Suprapubic skin (tissue), 4 donors: ENCODE data around the gene ANKRD7. TPM values are rescaled to one million over a fixed set of nuclear protein-coding genes. Genes with fewer than 3 reads are reported as not detected.

Experiments used
- DNase-seq, 2 donors: peaks; one replicate each; pipeline ENCODE4 v3.0.0-alpha.2; 2019; ENCODE audit warnings: low spot score in 2 of 2
- H3K27ac ChIP-seq: fragments of 200-600 bp; sonication (generic); one replicate; pipeline ENCODE4 v1.5.1; 2019
- H3K27me3 ChIP-seq: fragments of 200-600 bp; sonication (generic); one replicate; pipeline ENCODE4 v1.5.1; 2019
- H3K36me3 ChIP-seq: fragments of 200-600 bp; sonication (generic); one replicate; pipeline ENCODE4 v1.5.1; 2019
- H3K4me1 ChIP-seq: fragments of 200-600 bp; sonication (generic); one replicate; pipeline ENCODE4 v1.5.1; 2019
- H3K4me3 ChIP-seq: fragments of 200-600 bp; sonication (generic); one replicate; pipeline ENCODE4 v1.5.1; 2019; ENCODE audit warnings: mild to moderate bottlenecking
- H3K9me3 ChIP-seq: fragments of 200-600 bp; sonication (generic); one replicate; pipeline ENCODE4 v1.5.1; 2019
- EP300 ChIP-seq: sonication (generic); formaldehyde crosslinking; IDR thresholded peaks from one replicate; pipeline ENCODE4 v1.6.1; 2017; ENCODE audit warnings: antibody characterized with exemption
- POLR2A ChIP-seq, 2 donors: fragments of 450-650 bp; IDR thresholded peaks; one replicate each; pipeline ENCODE4 v1.6.1; 2017; ENCODE audit warnings: antibody characterized with exemption in 2 of 2, mild to moderate bottlenecking in 2 of 2, moderate library complexity in 2 of 2
- POLR2AphosphoS5 ChIP-seq, 3 donors: sonication (generic); formaldehyde crosslinking; IDR thresholded peaks; one replicate each; pipeline ENCODE4 v1.6.1; 2017; ENCODE audit warnings: antibody characterized with exemption in 3 of 3
- WGBS: methylation state at CpG from one replicate; pipeline ENCODE4 v1.1.5; 2018; 5-methylcytosine and 5-hydroxymethylcytosine counted together
- total RNA-seq, 4 donors: library from RNA; depleted of rRNA; stranded (reverse); fragments of >200 nt; gene quantifications; one replicate each; pipeline ENCODE4 v1.1.0, GENCODE V29; 2016
- TF ChIP-seq, protein P1 (sequence below), 2 donors: fragments of 200-600 bp in 1 of 2; fragments of 450-650 bp in 1 of 2; sonication (generic) in 1 of 2; IDR thresholded peaks; one replicate each; pipeline ENCODE4 v1.5.1; 2016 to 2019; ENCODE audit warnings: antibody characterized with exemption in 2 of 2, mild to moderate bottlenecking in 1 of 2, moderate library complexity in 1 of 2

ANKRD7 gene
- total RNA-seq, 4 donors from 2014 or later = not detected

DNA sequence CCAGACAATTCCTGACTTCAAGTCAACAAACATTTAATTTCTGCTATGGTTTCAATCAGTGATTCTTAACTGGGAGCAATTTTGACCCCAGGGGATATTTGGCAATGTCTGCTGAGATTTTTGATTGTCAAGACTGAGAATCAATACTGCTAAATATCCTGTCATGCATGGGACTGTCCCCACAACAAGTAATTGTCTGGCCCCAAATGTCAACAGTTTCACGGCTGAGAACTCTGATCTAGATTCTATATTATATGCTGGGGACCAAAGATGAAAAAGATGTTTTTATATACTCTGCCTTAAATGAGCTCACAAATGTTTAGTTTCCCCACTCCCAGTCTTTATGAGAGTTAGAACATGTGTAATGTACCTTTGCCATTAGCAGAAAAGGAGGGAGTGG is 19.2 kb downstream of the ANKRD7 start:
- Histone ChIP-seq H3K9me3 (no peaks in the 10 kb centered on the region), H3K27ac (no peak overlapping the region), H3K4me3 (no peak overlapping the region), H3K4me1 (no peaks in the 10 kb centered on the region), H3K27me3 (no peaks in the 10 kb centered on the region), H3K36me3 (no peaks in the 10 kb centered on the region)
- no peak for DNase-seq
- TF ChIP-seq, protein P1, sequence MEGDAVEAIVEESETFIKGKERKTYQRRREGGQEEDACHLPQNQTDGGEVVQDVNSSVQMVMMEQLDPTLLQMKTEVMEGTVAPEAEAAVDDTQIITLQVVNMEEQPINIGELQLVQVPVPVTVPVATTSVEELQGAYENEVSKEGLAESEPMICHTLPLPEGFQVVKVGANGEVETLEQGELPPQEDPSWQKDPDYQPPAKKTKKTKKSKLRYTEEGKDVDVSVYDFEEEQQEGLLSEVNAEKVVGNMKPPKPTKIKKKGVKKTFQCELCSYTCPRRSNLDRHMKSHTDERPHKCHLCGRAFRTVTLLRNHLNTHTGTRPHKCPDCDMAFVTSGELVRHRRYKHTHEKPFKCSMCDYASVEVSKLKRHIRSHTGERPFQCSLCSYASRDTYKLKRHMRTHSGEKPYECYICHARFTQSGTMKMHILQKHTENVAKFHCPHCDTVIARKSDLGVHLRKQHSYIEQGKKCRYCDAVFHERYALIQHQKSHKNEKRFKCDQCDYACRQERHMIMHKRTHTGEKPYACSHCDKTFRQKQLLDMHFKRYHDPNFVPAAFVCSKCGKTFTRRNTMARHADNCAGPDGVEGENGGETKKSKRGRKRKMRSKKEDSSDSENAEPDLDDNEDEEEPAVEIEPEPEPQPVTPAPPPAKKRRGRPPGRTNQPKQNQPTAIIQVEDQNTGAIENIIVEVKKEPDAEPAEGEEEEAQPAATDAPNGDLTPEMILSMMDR (IDR thresholded peaks at IDR 0.05) = no peak
- TF ChIP-seq POLR2A (IDR thresholded peaks at IDR 0.05) (no peak), POLR2AphosphoS5 (IDR thresholded peaks at IDR 0.05) (no peak), EP300 (no peak)
- WGBS = 78% methylated on average over 1 of the region's 1 CpG

DNA sequence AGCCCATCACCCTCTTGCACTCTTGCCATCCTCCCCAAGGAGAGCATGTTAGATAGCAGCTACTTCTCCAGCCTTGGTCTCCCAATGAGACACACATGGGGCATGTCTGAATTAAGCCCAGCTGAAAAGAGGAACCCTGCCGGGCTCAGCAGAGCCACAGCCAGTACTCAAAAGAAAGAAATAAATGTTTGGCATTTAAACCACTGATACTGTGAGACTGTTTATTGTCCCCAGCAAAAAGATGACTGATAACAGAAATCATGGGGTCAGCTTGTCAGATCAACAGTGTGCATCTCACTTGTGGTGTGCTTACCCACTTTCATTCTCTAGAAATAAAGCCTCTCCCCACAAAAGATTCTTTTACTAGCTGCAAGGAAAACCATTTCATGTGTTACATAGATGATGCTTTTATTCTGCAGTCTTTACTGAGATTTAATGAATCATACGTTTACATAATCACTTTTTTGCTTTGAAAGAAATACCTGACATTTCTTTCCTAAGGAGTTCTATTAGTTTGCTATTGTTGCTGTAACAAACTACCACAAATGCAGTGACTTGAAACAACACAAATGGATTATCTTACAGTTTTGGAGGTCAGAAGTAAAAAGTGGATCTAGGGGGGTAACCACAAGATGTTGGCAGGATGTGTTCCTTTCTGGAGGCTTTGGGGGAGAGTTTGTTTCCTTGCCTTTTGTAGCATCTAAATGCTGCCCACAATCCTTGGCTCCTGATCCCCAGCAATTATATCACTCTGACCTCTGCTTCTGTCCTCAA is 20.9 kb downstream of the ANKRD7 start:
- Histone ChIP-seq H3K36me3 (no peaks in the 10 kb centered on the region), H3K27ac (no peak overlapping the region), H3K27me3 (no peaks in the 10 kb centered on the region), H3K9me3 (no peaks in the 10 kb centered on the region), H3K4me3 (no peak overlapping the region), H3K4me1 (no peaks in the 10 kb centered on the region)
- TF ChIP-seq POLR2AphosphoS5 (IDR thresholded peaks at IDR 0.05) (no peak), EP300 (no peak), POLR2A (IDR thresholded peaks at IDR 0.05) (no peak)
- TF ChIP-seq, protein P1 (IDR thresholded peaks at IDR 0.05) = no peak
- DNase-seq = no peak
- 43% methylated on average over 2 of the region's 2 CpGs for WGBS

DNA sequence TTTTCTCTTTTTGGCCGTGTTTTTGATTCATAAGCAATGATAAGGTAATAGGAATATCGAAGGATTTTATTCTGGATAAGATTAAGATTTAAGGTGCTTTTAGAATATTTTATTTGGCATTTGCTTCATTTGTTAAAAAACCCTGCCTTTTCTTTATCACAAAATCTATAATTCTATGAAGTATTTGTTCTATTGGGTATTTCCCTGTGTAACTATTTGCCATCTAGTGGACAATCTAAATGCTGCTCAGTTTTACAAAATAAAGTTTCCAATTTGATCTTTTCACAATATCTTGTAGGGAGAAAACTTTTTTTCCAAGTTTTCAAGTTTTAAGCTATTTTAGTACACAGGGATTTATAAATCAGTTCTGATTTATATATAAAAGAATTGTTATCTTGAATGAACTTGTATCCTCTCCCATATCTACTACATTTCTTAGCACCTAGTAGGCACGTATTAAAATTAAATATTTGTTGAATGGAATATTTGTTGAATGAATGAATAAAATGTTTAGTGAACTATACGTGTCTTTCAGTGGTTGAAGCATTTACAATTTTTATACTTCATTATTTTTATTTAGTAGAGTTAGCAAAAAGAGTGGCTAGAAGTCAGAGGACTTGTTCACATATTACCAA is 26.5 kb downstream of the ANKRD7 start:
- Histone ChIP-seq H3K4me1 (no peaks in the 10 kb centered on the region), H3K4me3 (no peak overlapping the region), H3K36me3 (no peaks in the 10 kb centered on the region), H3K27ac (no peak overlapping the region), H3K27me3 (no peaks in the 10 kb centered on the region), H3K9me3 (no peaks in the 10 kb centered on the region)
- 85% methylated on average over 4 of the region's 4 CpGs for WGBS
- TF ChIP-seq POLR2A (IDR thresholded peaks at IDR 0.05) (no peak), EP300 (no peak), POLR2AphosphoS5 (IDR thresholded peaks at IDR 0.05) (no peak)
- TF ChIP-seq, protein P1 (IDR thresholded peaks at IDR 0.05) = no peak
- DNase-seq = no peak

DNA sequence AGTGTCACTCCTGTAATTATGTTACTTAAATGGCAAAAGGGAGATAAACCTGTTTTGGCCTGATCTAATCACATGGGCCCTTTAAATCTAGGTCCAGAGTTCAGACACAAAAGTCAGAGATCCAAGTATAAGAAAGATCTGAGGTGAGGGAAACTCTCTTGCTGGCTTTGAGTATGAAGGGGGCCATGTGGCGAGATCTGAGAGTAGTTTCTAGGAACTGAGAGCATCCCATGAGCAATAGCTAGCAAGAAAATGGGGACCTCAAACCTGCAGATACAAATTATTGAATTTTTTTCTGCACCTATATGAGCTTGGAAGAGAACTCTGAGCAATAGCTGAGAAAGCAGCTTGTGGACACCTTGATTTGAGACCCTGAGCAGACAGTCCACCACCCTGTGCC is 27.6 kb downstream of the ANKRD7 start:
- Histone ChIP-seq H3K9me3 (no peaks in the 10 kb centered on the region), H3K4me1 (no peaks in the 10 kb centered on the region), H3K27ac (no peak overlapping the region), H3K4me3 (no peak overlapping the region), H3K36me3 (no peaks in the 10 kb centered on the region), H3K27me3 (no peaks in the 10 kb centered on the region)
- WGBS = 89% methylated on average over 1 of the region's 1 CpG
- no peak for DNase-seq
- TF ChIP-seq, protein P1 (IDR thresholded peaks at IDR 0.05) = no peak
- TF ChIP-seq EP300 (no peak), POLR2A (IDR thresholded peaks at IDR 0.05) (no peak), POLR2AphosphoS5 (IDR thresholded peaks at IDR 0.05) (no peak)

DNA sequence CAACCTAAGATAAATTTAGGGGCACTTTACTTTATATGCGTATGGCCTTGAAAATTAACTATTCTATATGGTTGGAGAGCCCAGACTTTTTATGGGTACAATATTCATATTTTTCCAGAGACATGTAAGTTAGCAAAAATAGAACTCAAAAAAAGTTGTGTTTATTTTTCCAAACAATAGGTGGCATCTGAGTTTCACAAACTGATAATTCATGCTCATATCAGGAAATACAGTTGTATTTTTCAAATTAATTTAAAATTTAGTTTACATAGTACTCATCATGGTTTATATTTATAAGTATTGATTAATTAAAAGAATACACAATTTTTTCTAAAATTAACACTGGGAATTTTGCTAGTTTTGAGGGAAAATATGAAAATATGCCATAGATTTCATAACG is 34.6 kb downstream of the ANKRD7 start:
- DNase-seq = no peak
- H3K4me1 ChIP-seq = no peaks in the 10 kb centered on the region
- WGBS = 93% methylated on average over 2 of the region's 2 CpGs
- no peaks in the 10 kb centered on the region for H3K36me3 ChIP-seq
- no peaks in the 10 kb centered on the region for H3K9me3 ChIP-seq
- H3K27me3 ChIP-seq = no peaks in the 10 kb centered on the region
- no peak overlapping the region for H3K27ac ChIP-seq
- no peak overlapping the region for H3K4me3 ChIP-seq
- TF ChIP-seq, protein P1 (IDR thresholded peaks at IDR 0.05) = no peak
- no peak for TF ChIP-seq EP300
- no peak for TF ChIP-seq POLR2A (IDR thresholded peaks at IDR 0.05)
- TF ChIP-seq POLR2AphosphoS5 (IDR thresholded peaks at IDR 0.05) = no peak
